Measurements from ENCODE around the gene TMEM123.

Gene TMEM123

DNA sequence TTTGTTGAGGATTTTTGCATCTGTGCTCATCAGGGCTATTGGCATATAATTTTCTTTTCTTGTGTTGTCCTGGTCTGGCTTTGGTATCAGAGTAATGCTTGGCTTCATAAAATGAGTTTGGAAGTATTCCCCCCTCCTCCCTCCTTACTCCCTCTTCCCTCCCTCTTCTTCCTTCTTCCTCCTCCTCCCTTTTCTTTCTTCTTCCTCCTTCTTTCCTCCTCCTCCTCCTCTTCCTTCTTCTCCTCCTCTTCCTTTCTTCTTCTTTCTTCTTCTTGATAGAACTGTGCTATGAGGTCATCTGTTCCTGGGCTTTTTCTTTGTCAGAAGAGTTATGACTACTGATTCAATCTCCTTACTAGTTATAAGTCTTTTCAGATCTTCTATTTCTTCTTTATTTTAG lies 95.4 kb downstream of the TMEM123 start:
- DNase-seq, result no peak

DNA sequence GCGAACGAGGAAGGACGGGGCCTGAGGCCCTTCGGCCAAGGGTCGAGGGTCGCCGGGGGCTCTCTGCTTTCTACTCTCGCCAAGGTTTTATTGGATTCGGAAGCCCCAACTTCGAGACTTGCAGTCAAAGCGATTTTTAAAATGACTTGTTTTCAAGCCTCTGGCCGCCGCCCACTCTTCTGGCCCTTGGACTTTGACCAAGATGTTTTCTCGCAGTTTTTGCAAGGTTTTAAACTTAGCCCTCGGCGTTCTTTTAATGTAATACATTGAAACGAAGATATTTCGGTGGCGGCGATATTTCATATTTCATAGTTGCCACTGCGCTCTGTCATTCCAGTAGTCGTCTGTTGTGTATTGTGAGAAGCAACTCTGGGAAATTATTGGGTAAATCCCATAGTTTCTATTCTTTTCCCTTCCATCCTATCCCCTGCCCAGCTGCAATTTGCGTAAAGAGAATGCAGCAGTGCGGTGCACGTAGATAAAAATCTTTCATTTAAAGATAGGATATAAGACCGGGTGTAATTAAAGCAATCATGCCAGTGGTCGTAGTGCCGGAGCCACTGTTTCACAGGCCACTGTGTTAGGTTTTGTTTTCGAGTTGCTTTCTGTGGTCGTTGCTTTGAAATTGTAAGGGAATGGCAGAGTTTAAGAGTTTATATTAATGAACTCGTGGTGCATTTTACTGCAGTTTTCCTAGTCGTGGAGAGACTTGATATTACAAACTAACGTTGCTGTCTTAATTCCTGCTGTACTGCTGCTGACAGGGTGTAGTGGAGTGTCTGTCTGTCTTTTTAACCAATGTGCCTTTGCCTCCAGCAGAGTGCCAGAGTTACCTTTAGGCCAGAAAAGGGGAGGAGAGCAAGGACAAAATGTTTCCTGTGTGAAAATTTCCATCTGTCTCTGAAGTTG lies 104.8 kb downstream of the TMEM123 start:
- peak; percentile 57 for DNase-seq

DNA sequence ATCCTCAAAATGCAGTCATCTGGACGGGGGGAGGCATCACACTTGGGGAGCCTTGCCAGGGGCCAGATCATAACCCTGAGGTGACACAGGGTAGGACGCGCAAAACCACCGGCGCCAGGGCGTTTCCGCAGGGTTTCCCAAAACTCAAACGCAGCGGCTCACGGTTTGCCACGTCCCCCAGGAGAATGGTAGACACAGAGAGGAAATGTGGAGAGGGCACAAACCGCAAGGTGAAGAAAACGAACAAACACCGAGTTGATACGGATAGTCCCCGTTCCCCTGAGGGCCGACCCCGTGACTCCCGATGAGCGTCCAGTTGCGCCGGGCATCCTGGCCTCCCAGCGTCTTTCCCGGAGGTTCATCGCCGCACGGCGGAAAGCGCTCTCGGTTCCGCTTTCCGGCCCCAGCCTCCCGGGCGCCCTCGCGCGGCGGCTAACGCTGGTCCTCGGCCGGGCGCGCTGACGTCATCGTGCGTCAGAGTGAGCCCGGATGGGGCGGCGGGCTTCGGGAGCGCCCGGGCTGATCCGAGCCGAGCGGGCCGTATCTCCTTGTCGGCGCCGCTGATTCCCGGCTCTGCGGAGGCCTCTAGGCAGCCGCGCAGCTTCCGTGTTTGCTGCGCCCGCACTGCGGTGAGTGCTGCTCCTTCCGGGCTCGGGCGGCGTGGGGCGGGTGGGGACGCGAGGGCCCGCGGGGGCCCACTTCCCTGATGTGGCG lies 105.7 kb downstream of the TMEM123 start, which contains the start of gene BIRC2:
BIRC2 (plus strand) TSS at position 467 of the 714 bp plus-strand sequence. CDS start 2,641 bp downstream, outside the sequence.
- DNase-seq, result peak; percentile 94

DNA sequence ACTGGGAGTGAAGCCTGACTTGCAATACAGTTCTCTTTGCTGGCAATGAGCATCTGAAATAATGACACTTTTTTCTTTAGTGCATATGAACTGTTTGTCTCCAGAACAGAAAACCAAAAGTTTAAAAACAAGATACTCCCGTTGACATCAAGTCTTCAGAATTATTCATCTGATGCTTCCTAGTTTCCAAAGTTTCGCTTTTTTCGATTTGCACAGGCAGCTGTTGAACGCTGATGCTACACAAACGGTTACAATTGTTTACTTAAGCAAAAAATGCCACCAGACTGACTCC lies 106.2 kb downstream of the TMEM123 start:
- DNase-seq, result no peak

Measured in CD4-positive, alpha-beta T cell treated with Interleukin-17A for 1 hour (primary cell).